Activated CD8-positive, alpha-beta memory T cell treated with anti-CD3 and anti-CD28 coated beads for 36 hours (primary cell): ENCODE measurements around the gene CALHM4. TPM values are rescaled to one million over a fixed set of nuclear protein-coding genes. Genes with fewer than 3 reads are reported as not detected.

Experiments used
- CTCF ChIA-PET: fragments of 350-600 bp; sonication (Branson Sonifier 250); formaldehyde crosslinking; loops from one replicate; lab custom pipeline; 2021; ENCODE audit warnings: antibody characterized with exemption; lab: Charles Lee
- POLR2A ChIA-PET: fragments of 350-600 bp; sonication (Branson Sonifier 250); formaldehyde crosslinking; loops from one replicate; lab custom pipeline; 2021; ENCODE audit warnings: antibody characterized with exemption; lab: Charles Lee
- total RNA-seq, 2 experiments: library from RNA; stranded (reverse); gene quantifications; one replicate each; pipeline ENCODE4 v1.2.3, GENCODE V29; 2021

CALHM4 gene
- total RNA-seq, 2 experiments from 2014 or later, result not detected

DNA sequence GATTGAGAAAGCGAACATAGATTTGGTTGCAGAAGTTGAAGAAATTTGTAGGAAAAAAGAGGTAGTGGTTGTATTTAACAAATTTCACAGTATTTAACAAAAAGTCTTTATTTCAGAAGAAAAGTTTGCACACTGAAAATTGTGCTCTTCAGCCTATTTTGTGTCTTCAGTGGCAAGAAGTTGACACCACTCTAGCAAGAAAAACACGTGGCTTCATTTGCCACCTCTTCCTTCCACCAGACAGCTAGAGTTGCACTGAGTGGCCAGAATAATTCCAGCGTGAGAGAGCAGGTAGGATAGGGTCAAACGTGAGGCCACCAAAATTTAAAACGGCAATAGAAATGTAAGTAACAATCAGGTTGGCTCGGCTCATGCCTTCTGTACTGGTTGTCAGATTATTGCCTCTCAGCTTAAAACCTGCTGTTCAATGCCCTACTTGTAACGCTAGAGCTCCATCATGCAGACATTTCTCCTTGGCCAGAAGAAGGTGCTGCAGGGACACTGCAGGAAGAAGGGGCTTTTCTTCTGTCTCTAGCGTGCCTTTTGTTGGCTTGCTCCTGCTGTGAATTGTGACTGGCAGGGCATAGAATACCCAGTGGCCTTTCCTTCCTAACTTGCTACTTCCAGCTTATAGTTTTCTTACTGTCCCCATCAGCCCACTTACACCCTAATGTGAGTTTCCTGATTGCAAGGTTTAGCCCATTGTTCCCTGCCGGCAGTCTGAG lies 20.2 kb upstream of the CALHM4 start:
- ChIA-PET POLR2A (no interaction called here), CTCF (interaction anchor here (1.0 to 2.7 kb wide), 3 partner anchors 28 to 259 kb away, joined by 3 to 9 read pairs (median 3); no protein-coding TSS in a partner anchor)

DNA sequence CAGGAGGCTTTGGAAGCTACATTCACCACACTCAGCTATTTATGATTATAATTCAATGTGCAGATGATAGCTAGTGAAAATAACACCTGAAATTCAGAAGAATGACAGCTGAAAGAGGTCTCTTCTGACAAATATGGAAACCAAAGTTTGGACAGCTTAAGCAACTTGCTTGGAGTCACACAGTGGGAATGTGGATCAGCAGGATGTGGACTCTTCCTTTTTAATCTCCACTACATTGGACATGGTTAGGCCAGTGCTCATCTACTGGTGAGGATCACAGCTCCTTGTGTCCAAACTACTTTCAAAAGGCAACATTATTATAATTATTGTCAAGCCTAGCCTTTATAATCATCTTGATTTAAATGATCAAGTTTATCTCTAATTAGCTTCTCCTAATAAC lies 18.4 kb upstream of the CALHM4 start:
- ChIA-PET POLR2A (no interaction called here), CTCF (interaction anchor here (0.6 to 1.3 kb wide), 4 partner anchors 9 to 1056 kb away, joined by 3 to 4 read pairs (median 3); no protein-coding TSS in a partner anchor)

DNA sequence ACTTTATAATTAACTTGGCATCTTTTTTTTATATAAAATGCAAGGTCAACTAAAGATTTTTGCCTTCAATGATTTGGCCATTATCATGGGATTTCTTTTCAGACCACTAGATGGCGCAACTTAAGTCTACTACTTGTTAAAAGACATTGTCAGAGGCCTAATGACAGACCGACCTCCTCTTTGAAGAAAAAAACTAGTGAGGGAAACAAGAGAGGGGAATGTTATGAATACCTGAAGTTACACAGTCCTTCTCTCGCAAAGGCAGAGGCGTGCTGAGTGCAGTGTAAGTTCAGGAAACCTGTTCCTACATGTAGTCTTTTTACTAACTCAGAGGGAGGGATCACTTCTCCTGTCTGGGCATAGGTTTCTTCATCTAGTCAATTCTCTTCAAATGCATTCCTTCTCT lies 17.3 kb upstream of the CALHM4 start:
- ChIA-PET POLR2A (no interaction called here), CTCF (no interaction called here)

GRCh38 chr6:116542426-116542825 lies 11.1 kb upstream of the CALHM4 start:
- ChIA-PET POLR2A (no interaction called here), CTCF (no interaction called here)

- ChIA-PET CTCF (interaction anchor here (0.7 kb wide), 1 partner anchor 95 kb away, joined by 3 read pairs; no protein-coding TSS in a partner anchor), POLR2A (no interaction called here)
Observed at GRCh38 chr6:116543149-116543548, 10.4 kb upstream of the CALHM4 start.

DNA sequence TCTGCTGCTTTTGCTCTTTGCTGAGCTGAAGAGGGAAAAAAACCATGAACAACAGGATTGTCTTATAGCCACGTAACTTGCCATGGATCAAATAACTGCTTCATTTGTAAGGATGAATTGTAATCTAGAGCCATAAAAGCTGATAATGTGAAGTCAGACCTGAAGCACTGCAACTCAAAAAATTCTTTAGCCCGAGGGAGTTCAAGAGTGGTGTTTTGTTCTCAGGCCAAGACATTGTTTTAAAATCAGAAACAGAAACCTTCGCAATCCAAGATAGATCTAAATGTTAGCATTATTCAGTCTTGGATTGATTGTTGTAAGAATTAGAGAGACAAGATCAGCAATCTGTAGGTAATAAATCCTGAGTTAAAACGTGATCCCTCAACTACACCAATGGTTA lies 7.9 kb upstream of the CALHM4 start, which contains the start of gene TRAPPC3L:
TSS of gene TRAPPC3L (minus strand) at position 34 of the 400 bp plus-strand sequence. CDS start 170 bp downstream, outside the sequence.
- ChIA-PET CTCF (no interaction called here), POLR2A (no interaction called here)

GRCh38 chr6:116547358-116547757 lies 6.2 kb upstream of the CALHM4 start:
- ChIA-PET CTCF (interaction anchor here (1.0 kb wide), 1 partner anchor 260 kb away, joined by 4 read pairs; no protein-coding TSS in a partner anchor), POLR2A (no interaction called here)

DNA sequence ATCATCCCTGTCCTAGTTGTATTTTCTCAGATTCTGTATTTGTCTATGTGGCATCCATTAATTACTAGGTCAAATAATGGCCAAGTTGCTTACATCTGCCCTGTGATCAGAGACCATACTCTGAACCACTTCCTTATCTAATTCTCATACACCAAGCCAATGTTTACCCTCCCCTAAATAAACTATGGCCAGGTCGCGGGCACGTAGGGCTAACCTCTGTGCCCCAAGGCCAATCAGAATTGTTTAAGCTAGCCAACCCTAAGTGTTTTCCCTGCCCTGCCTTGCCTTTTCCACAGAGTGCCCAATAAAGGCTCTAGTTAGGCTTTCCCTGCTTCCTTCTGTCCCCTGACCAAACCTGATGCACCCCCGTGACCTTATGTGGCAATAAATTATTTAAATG lies 2.8 kb upstream of the CALHM4 start:
- ChIA-PET POLR2A (no interaction called here), CTCF (no interaction called here)

- POLR2A ChIA-PET, result no interaction called here
- CTCF ChIA-PET, result no interaction called here
Observed at GRCh38 chr6:116556065-116556464, 2.5 kb downstream of the CALHM4 start.

DNA sequence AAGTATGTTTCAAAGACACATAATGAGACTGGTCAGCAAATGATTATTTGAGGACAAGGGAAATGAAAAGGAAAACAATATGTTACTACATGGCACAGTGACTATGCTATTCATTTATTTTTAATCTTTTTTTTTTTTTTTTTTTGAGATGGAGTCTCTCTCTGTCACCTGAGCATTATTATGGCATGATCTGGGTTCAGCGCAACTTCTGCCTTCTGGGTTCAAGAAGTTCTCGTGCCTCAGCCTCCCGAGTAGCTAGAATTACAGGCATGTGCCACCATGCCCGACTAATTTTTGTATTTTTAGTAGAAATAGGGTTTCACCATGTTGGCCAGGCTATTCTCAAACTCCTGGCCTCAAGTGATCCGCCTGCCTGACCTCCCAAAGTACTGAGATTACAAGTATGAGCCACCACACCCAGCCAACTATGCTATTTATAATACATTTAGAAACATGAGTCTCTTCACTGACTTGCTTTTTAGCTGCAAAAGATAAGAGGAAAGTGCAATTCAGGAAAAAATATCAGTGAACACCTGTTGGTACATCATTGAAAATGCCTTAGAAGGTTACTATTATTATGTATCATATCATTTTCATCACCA lies 3.4 kb downstream of the CALHM4 start:
- ChIA-PET POLR2A (no interaction called here), CTCF (no interaction called here)

DNA sequence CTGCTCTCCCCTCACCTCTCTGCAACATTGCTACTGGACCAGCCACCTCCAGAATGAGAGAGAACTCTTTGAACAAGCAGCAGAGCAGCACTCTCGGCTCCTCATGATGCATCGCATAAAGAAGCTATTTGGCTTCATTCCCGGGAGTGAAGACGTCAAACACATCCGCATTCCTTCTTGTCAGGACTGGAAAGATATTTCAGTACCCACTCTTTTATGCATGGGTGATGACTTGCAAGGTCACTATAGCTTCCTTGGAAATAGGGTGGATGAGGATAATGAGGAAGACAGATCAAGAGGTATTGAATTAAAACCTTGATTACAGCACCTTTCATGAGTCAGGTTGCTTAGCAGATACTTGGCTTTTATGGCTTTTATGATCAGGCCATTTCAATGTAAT lies 4.3 kb downstream of the CALHM4 start:
- ChIA-PET POLR2A (no interaction called here), CTCF (no interaction called here)

- POLR2A ChIA-PET, result no interaction called here
- CTCF ChIA-PET, result interaction anchor here (1.1 to 2.8 kb wide), 2 partner anchors 12 to 152 kb away, joined by 3 to 17 read pairs; partner anchors contain the start of gene RWDD1
Observed at GRCh38 chr6:116560130-116560529, 6.6 kb downstream of the CALHM4 start.

- ChIA-PET POLR2A (interaction anchor here (0.6 kb wide), 1 partner anchor 11 kb away, joined by 3 read pairs; no protein-coding TSS in a partner anchor), CTCF (interaction anchor here (0.6 to 2.8 kb wide), 12 partner anchors 10 to 345 kb away, joined by 3 to 17 read pairs (median 3); partner anchors contain the start of genes RWDD1 and TSPYL4)
Observed at GRCh38 chr6:116561377-116562018, 7.9 kb downstream of the CALHM4 start.

GRCh38 chr6:116562019-116562403 lies 8.5 kb downstream of the CALHM4 start:
- POLR2A ChIA-PET, result no interaction called here
- CTCF ChIA-PET, result interaction anchor here (1.1 to 2.4 kb wide), 3 partner anchors 9 to 274 kb away, joined by 3 to 7 read pairs (median 5); partner anchors contain the start of gene RWDD1

DNA sequence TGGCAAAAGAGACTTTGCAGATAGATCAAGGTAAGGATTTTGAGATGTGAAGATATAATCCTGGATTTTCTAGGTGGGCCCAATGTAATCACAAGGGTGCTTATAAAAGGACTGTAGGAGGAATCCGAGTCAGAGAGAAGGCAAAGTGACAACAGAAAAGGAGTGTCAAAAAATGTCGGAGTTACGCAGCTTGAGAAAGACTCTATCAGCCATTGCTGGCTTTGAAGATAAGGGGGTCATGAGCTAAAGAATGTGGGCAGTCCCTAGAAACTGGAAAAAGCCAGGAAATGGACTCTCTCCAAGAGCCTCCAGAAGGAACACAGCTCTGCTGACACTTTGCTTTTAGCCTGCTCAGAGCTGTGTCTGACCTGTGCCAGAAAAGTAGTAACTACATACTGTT lies 9.1 kb downstream of the CALHM4 start:
- CTCF ChIA-PET, result interaction anchor here (0.5 to 2.4 kb wide), 5 partner anchors 9 to 275 kb away, joined by 3 to 7 read pairs (median 5); partner anchors contain the start of gene RWDD1
- POLR2A ChIA-PET, result no interaction called here

- ChIA-PET CTCF (interaction anchor here (0.7 to 2.4 kb wide), 5 partner anchors 7 to 374 kb away, joined by 3 to 7 read pairs (median 4); partner anchors contain the start of gene RWDD1), POLR2A (no interaction called here)
Observed at GRCh38 chr6:116563830-116564229, 10.3 kb downstream of the CALHM4 start.

DNA sequence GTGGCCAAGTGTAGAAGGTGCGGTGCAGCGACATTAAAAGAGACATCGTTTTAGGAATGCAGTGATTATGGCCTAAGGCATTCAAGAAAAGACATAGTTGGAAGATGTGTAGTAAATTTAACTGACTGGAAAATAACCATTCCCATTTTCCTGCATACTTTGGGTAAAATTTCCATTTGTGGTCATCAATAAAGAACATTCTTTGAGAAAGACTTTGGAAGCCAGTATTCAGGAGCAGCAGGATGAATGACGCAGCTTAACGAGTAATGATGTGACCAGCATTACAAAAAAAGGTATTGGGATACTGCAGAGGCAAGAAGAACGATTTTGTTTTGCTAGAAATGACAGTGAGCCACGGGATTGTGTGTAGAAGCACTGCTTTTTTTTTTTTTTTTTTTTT lies 10.8 kb downstream of the CALHM4 start:
- CTCF ChIA-PET, result interaction anchor here (0.7 to 2.4 kb wide), 4 partner anchors 44 to 375 kb away, joined by 3 to 7 read pairs (median 4); no protein-coding TSS in a partner anchor

GRCh38 chr6:116564921-116565872 lies 11.6 kb downstream of the CALHM4 start:
- POLR2A ChIA-PET, result no interaction called here

More for the DNA sequence above, 10.8 kb downstream of the CALHM4 start:
- POLR2A ChIA-PET, result no interaction called here

More at GRCh38 chr6:116564921-116565872, 11.6 kb downstream of the CALHM4 start:
- CTCF ChIA-PET, result interaction anchor here (1.8 kb wide), 1 partner anchor 347 kb away, joined by 4 read pairs; no protein-coding TSS in a partner anchor
